Measurements from ENCODE around the gene SIK2.
"Not testable (repeated sequence)": the region's sequence is repeated elsewhere in the genome, so short reads cannot be mapped to it uniquely, and the experiment has no call there.

Gene SIK2

DNA sequence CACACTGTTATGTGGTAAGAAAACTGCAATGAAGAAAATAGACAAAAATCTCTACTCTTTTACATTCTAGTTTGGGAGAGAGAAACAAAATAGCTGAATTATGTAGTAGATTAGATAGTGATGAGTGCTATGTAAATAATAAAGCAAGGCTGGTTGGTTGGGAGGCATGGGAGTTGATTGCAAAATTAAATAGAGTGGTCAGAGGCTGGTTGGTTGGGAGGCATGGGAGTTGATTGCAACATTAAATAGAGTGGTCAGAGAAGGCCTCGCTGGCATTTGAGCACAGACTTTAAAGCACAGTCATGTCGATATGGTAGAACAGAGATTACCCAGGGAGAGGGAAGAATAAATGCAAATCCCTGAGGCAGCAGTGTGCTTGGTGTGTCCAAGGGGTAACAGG lies 22.4 kb downstream of the SIK2 start:
- no peak for DNase-seq (ENCODE audit: low read depth, low spot score)

DNA sequence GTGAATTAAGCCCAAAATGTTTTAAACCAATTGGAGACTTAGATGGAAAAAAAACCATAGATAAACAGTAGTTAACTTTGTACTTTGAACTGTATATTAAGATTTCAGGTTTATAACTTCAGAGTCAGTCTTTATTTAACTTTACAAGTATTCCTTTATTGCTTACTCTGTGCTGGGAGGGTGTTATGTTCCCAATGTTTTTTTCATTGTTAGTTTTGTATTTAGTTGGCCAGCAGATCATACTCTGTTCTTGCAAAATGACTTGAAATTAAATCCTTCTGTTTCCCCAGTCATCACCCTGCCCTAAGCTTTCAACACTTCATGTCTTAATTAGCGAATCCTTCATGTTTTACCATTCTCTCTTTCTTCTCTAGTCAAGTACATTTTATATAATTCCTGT lies 25.3 kb downstream of the SIK2 start:
- DNase-seq (ENCODE audit: low read depth, low spot score): no peak

DNA sequence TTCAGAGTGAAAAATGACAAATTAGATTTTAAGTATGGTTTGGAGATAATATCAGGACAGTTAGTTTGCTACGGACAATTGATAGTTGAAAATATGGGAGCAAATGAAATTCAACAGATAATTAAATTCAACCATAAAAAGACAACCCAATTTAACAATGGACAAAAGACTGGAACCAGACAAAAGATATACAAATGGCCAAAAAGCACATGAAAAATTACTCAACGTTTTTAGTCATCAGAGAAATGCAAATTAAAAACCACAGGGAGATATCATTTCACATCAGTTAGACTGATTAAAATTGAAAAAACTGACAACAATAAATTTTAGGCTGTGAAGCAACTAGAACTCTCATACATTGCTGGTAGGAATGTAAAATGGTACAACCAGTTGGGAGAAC lies 27.2 kb downstream of the SIK2 start:
- no peak for DNase-seq (ENCODE audit: low read depth, low spot score)

DNA sequence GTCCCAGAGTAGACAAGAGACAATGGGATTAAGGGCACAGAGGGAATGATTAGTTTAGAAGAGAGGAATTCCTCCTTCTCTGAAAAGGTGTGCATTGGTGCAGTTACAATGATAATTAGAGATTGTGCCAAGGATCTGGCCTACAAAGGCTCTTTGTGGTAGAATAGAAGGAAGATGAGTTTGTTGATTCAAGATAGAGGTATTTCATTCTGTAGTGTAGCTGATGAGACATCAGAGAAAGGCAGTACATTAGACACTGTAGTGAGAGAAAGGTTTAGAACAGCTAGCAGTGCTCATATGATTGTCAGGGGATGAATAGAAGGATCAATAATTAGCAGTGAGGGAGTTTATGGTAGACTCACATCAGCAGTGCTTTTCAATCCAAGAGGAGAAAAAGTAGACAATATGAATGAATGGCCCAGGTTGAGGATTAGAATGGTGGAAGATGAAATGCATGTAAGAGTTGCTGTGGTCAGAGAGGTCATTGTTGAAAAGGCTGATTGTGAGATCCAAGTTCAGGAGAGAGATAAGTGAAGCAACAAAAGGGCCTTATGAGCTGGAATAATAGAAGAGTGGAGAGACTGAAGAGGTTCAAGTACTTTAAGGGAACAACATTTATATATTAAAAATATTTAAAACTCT lies 28.9 kb downstream of the SIK2 start:
- peak; percentile 11 for DNase-seq (ENCODE audit: low read depth, low spot score)

DNA sequence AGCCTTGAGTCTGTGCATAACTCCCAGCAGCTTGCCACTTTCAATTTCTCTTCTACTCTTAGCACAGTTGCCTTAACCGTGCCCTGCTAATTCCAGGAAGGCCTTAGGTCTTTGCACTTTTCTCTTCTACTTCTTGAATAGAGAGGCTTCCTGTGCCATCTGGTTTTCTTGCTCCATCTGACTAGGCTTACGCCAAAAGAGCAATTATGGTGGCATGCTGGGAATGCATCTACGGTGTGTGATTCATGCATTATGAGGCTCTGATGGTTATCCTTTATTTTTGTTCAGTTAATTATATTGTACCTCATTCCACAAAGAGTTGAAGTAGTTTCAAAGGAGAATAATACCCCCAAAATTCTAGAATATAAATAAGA lies 29.4 kb downstream of the SIK2 start:
- DNase-seq (ENCODE audit: low read depth, low spot score): peak; percentile 91

DNA sequence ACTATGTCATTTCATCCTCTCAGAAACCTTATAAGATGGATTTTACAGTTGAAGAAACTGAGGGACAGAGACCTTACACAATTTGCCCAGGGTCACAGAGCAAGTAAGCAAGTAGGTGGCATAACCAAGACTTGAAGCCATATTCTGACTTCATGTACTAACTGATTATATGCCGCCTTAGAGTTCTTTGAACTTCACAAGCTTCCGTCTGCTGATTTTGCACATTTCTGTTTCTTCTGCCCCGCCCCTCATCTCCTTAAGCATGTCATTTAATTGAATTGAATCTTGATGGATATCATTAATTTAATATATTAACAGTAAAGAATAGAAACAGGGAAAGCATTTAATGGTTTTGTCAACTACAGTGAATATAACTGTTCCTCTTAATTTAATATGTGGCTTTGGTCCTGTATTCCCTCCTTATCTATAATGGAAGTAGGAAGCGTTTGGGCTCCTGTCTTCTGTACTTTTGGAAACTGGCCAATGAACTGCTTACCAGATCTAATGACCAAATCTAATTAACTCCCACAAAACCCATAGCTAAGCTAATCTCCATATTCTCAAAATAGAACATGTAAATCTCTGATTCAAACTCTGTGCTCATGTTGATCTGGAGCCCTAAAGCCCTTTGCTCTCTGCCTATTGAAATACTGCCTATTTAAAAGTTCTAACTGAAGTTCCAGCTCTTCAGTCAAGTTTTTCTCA lies 30.4 kb downstream of the SIK2 start:
- DNase-seq (ENCODE audit: low read depth, low spot score): peak; percentile 11

DNA sequence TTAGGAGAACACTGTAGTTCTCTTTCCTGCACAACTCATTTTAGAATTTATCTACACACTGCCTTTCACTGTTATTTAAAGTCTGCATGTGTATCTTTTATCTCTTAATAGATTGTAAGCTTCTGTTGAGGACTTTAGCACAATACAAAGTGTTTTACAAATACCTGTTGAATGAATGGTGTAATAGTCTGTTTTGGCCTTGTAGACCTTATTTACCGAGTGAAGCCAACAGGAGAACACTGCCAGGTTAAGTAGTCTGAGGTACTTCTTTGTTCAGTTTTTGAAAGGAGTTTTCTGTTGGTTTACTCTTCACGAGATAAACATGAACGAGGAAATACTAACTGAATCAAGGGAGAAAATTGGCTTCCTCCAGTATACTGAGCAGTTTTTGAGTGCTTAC lies 31.0 kb downstream of the SIK2 start:
- peak; percentile 12 for DNase-seq (ENCODE audit: low read depth, low spot score)

DNA sequence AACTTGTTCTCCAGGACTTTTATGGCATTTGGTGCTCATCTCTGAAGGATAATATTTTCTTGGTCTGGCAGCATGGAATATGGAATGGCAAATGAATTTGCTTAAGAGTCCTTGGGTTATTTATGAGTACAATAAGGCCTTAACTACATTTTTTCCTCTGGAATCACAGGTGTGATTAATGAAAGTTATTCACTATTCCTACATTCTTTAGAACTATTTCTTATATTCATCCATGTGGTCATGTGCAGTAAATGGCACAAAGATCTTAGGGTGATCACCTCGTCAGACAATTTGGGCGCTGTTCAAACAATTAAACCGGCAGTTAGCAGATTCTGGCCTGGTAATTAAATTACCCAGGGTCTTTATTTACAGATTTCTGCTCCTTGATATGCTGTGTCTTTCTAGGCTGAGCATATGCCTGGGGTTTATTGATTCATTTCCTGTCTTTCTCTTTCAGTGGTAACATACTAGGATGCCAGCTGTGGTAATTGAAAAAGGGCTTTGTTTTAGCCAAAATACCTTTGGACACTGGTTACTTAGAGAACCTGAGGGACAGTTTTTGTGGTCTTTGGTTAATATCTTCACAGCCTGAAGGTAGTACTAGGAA lies 31.6 kb downstream of the SIK2 start:
- peak; percentile 28 for DNase-seq (ENCODE audit: low read depth, low spot score)

DNA sequence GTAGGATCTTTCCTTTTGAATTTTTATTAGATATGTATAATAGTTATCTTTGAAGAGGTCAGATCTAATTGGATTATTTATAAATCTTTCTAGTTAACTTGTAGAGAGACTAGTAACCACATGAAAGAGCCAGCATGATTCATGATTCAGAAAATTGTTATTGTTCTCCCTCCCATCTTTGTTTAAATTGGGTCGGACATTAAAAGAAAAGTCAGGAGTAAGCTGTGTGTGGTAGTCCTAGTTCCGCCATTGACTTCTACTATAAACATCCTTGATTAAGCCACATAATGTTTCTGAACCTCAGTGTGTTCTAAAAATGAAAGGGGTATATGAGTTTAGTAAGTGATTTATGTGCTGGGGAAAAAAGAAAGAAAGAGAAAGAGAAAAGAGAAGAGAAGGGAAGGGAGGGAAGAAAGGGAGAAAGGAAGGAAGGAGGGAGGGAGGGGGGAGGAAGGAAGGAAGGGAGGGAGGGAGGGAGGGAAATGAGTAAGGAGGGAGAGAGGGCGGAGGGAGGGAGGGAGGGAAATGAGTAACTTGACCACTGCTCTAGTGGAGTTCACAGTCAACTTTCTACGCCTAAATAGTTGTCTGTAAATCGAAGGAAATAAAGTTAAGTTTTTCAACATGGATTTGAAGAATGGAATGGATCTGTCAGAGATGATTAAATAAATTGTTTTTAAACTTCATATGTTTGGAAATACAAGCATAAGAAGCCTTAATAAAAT lies 32.9 kb downstream of the SIK2 start:
- DNase-seq (ENCODE audit: low read depth, low spot score): peak; percentile 50

DNA sequence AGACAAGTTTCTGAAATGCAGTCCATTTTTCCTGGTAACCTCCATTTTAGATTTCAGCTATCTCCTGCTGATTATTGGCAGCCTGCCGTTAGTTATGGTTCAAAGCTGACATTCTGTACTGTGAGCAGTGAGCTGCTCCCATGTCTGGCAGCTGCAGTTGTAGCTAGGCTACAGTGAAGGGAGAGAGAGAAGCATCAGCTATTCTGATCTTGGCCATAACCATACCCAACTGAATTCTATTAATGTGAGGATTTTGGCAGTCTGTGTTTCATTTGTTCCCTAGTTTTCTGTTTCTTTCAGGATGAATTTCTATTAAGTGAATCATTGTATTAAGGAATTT lies 33.4 kb downstream of the SIK2 start:
- DNase-seq (ENCODE audit: low read depth, low spot score): peak; percentile 78

DNA sequence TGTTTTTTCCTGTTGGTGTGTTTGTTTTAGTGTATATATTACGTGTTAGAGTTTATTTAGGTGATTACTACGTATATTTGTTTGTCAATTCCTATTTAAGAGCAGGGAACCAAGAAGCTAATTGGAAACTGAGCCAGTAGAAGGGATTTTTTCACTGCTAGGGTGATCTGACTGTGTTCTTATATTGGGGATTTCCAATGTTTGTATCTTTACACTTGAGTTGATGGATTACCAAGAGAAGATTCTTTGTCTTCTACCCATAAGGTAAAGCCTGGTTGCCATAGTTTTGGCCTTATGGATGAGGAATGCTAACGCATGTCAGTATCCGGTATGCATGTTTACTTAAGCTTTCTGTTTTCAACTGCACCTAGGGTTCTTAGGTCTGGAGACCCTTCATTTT lies 35.6 kb downstream of the SIK2 start:
- DNase-seq (ENCODE audit: low read depth, low spot score): no peak

DNA sequence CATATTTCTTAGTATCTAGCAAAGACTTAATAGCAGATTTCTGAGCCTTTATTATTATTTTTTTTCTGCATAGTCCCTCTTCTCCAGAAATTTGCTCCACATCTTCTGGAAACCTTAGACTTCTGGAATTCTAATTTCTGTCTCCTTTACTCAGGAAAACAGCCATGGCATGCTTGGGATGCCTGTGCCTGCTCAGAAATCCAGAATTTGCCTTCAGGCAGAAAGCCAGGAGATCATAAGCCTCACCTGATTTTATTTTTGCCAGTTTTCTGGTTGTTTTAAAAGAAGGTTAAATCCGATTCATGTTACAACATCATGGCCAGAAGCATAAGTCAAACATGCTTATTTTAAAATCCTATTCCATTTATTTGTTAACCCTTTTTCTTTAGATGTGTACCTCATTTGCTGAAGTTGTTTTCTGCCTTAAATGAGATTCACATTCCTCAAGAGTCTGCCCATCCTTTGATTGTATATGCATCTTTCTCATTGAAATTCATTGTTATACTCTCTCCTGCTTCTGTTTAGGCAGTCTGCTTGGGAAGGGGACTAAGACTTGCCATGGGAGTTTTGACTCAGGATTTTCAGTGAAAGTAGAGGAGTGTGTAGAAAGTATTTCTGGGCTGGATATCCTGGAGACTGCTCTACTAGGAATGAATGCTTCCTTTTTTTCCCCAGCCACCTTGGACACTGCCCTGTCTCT lies 37.1 kb downstream of the SIK2 start:
- DNase-seq (ENCODE audit: low read depth, low spot score): peak; percentile 60

DNA sequence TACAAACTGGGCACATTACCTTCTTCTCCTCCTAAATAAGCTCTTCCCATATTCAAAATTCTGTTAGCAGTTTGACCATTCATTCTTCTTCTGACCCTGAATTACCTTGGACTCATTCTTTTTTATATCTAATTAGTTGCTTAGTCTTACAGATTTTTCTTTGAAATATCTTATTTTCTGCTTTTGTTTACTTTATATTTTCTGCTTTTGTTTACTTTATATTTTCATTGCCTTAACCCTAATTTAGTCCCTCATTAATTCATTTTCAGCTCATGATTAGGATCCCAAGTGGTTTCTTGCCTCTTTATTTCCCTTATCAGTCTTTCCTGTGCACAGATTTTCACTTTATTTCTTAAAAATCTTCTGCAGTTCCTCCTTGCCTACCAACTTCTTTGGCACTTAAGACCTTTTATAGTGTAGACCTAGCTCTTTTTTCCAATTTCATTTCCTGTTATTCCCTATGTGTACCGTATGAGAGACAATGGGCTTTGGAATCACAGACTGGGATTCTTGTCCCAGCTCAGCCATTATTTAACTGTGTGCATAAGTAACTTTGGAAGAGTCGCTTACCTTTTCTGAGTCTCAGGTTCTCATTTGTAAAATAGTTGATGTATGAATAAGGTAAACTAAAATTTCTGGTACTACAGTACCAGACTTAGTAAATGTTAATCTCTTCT lies 39.2 kb downstream of the SIK2 start:
- DNase-seq (ENCODE audit: low read depth, low spot score): no peak

DNA sequence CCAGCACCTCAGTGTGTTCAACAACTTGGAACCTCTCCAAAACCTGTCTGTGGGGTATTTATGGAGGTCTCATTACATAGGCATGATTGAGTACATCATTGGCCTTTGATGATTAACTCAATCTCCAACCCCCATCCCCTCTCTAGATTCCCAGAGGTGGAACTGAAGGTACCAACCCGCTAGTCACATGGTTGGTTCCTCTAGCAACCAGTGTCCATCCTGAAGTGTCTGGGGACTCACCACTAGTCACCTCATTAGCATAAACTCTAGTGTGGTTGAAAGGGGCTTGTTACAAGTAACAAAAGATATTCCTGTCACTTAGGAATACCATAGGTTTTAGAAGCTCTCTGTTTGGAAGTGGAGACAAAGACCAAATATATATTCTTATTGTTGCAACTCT lies 40.3 kb downstream of the SIK2 start:
- DNase-seq (ENCODE audit: low read depth, low spot score): peak; percentile 29

DNA sequence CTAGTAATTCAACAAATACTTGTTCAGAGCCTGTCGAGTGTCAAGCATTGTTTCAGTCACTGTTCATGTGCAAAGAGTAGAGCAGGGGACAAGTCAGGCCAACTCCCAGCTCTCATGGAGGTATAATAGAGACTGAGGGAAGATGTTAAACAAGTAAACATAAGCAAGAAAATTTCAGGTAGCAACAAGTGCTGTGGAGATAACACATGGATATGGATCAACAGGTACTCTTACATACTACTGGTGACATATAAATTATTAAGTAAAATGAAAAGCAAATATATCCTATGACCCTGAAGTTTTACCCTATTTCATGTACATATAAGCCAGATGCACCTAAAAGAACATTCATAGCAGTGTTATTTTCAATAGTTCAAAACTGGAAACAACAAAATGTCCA lies 42.7 kb downstream of the SIK2 start:
- DNase-seq (ENCODE audit: low read depth, low spot score): no peak

DNA sequence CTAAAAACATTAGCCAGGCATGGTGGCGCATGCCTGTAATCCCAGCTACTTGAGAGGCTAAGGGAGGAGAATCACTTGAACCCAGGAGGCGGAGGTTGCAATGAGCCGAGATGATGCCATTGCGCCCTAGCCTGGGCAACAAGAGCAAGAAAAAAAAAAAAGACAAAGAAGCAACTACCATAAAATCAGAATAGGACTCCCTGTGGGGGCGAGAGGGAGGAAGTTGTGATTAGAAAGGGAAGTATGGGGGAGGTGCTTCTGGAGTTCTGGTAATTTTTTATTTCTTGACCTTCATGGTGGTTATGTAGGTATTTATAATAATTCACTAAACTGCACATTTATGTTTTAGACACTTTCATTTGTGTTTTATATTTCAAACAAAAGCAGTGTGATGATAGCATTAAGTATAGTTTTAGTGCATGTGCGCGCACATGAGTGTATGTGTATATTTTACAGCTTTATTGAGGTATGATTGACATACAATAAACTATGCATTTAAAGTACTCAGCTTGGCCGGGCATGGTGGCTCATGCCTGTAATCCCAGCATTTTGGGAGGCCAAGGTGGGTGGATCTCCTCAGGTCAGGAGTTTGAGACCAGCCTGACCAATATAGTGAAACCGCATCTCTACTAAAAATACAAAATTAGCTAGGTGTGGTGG lies 43.5 kb downstream of the SIK2 start:
- DNase-seq (ENCODE audit: low read depth, low spot score): no peak

DNA sequence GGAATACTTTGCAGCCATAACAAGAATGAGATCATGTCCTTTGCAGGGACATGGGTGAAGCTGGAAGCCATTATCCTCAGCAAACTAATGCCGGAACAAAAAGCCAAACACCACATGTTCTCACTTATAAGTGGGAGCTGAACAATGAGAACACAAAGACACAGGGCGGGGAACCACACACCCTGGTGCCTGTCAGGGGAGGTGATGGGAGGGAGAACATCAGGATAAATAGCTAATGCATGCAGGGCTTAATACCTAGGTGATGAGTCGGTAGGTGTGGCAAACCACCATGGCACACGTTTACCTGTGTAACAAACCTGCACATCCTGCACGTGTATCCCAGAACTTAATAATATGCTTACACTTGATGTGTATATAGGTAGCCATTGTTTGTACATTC lies 49.1 kb downstream of the SIK2 start:
- not testable (repeated sequence) for DNase-seq (ENCODE audit: low read depth, low spot score)

DNA sequence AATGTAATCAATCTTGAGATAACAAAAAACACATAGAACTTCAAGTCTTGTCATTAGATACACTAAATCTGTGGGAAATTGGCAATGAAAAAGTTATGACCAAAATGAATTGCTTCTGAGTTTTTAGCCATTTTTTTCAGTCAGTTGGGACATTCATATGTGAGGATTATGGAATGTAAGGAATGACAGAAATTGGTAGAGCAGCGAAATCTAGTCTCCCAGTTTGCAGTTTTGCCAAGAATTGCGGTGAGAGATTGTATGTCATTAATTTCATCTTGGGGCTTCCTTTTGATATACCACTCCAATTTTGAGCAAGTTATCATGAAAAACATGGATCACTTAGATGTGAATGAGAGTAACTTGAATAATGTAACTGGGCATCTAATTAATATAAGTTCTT lies 49.9 kb downstream of the SIK2 start:
- peak; percentile 11 for DNase-seq (ENCODE audit: low read depth, low spot score)

DNA sequence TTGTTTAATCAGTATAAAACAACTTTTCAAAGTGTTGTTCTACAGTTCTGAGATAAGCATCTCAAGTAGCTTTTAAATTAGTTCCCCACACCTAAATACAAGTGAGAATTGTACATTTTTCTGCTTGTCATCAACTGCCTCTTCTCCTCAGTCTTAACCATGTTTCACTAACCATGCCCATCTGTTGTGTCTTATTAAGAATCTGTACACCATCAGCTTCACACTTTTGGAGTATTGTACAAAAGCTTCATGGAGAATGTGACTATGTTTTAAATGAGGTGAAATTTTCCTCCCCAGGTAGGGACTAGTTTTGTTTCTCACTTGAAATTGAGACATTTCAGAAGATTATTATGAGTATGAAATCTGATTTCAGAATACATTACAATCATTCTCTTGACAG lies 52.4 kb downstream of the SIK2 start:
- no peak for DNase-seq (ENCODE audit: low read depth, low spot score)

DNA sequence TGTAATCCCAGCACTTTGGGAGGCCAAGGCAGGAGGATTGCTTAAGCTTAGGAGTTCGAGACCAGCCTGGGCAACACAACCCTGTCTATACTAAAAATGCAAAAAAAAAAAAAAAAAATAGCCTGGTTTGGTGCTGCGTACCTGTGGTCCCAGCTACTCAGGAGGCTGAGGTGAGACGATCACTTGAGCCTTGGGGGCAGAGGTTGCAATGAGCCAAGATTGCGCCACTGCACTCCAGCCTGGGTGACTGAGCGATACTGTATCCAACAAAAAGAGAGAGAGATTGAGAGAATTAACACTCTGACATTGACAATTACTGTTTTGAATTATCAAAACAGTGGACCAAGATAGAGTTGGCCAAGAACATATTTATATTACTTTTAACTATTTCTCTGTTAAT lies 53.7 kb downstream of the SIK2 start:
- no peak for DNase-seq (ENCODE audit: low read depth, low spot score)

DNA sequence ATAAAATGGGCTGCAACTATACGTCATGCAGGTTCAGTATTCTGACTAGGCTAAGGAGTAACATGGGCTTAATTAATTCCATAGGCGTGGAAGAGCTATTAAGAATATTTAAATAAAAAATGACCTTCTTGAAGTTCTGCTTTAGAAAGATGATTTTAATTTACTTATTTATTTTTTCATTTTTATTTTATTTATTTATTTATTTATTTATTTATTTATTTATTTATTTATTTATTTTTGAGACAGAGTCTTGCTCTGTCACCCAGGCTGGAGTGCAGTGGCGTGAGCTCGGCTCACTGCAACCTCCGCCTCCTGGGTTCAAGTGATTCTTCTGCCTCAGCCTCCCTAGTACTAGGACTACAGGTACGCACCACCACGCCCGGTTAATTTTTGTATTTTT lies 55.7 kb downstream of the SIK2 start:
- not testable (repeated sequence) for DNase-seq (ENCODE audit: low read depth, low spot score)

All from astrocyte of the hippocampus (primary cell).